ENCODE data around the gene EIF2D. TPM values are rescaled to one million over a fixed set of nuclear protein-coding genes. Genes with fewer than 3 reads are reported as not detected.

The EIF2D gene
- total RNA-seq, 1 donor, result 47.9 TPM

GRCh38 chr1:206556750-206557635 is 55.3 kb downstream of the EIF2D start:
- no peak for TF ChIP-seq CTCF (IDR thresholded peaks at IDR 0.05; ENCODE audit: insufficient read depth, low read depth, low read length)
- H3K4me3 ChIP-seq (ENCODE audit: low read depth, low read length), result peak overlapping the region; percentile 56
- DNase-seq (ENCODE audit: low read depth), result peak; percentile 45

- no peak for TF ChIP-seq CTCF (IDR thresholded peaks at IDR 0.05; ENCODE audit: insufficient read depth, low read depth, low read length)
- H3K4me3 ChIP-seq (ENCODE audit: low read depth, low read length), result no peak overlapping the region
- no peak for DNase-seq (ENCODE audit: low read depth)
These were observed 56.1 kb downstream of the EIF2D start for GRCh38 chr1:206556047-206556749.

GRCh38 chr1:206555473-206555935 is 56.8 kb downstream of the EIF2D start:
- peak; percentile 19 for DNase-seq (ENCODE audit: low read depth)
- TF ChIP-seq CTCF (IDR thresholded peaks at IDR 0.05; ENCODE audit: insufficient read depth, low read depth, low read length), result no peak

GRCh38 chr1:206554701-206555472 is 57.4 kb downstream of the EIF2D start:
- TF ChIP-seq CTCF (IDR thresholded peaks at IDR 0.05; ENCODE audit: insufficient read depth, low read depth, low read length), result no peak
- H3K4me3 ChIP-seq (ENCODE audit: low read depth, low read length), result no peak overlapping the region
- DNase-seq (ENCODE audit: low read depth), result no peak

More at GRCh38 chr1:206555473-206555935, 56.8 kb downstream of the EIF2D start:
- H3K4me3 ChIP-seq (ENCODE audit: low read depth, low read length), result no peak overlapping the region

GRCh38 chr1:206554211-206554610 is 58.1 kb downstream of the EIF2D start:
- TF ChIP-seq CTCF (IDR thresholded peaks at IDR 0.05; ENCODE audit: insufficient read depth, low read depth, low read length), result no peak
- DNase-seq (ENCODE audit: low read depth), result no peak
- no peak overlapping the region for H3K4me3 ChIP-seq (ENCODE audit: low read depth, low read length)

- no peak for TF ChIP-seq CTCF (IDR thresholded peaks at IDR 0.05; ENCODE audit: insufficient read depth, low read depth, low read length)
- no peak for DNase-seq (ENCODE audit: low read depth)
- no peak overlapping the region for H3K4me3 ChIP-seq (ENCODE audit: low read depth, low read length)
These were observed 60.3 kb downstream of the EIF2D start for GRCh38 chr1:206551986-206552326.
